HG03558 (cell line): ENCODE data around the gene KLHL20.

Experiments
- ATAC-seq: cut with Tn5 transposase; IDR thresholded peaks from one replicate; pipeline ENCODE4 v1.9.1; 2021; ENCODE audit warnings: moderate number of reproducible peaks; ENCODE audit not compliant: unreplicated experiment; ENCODE audit errors: extremely low read depth

KLHL20 gene

DNA sequence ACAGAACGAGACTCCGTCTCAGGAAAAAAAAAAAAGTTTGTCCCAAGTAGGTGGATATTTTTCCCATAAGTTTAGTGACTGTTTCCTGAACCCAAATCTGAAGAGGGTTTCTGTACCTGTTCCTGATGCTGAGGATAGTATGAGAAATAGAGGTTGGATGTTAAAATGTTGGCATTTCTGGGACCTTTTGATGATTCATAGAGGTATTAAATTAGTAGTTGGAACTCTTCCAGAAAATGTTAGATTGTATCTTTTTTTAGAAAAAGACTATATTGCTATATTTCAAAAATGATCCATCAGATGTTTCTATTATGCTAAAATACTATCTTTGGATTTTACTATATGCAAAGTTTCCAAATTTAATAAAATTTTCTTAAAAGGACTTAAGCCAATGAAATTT is 112.8 kb downstream of the KLHL20 start:
- ATAC-seq, result no peak

DNA sequence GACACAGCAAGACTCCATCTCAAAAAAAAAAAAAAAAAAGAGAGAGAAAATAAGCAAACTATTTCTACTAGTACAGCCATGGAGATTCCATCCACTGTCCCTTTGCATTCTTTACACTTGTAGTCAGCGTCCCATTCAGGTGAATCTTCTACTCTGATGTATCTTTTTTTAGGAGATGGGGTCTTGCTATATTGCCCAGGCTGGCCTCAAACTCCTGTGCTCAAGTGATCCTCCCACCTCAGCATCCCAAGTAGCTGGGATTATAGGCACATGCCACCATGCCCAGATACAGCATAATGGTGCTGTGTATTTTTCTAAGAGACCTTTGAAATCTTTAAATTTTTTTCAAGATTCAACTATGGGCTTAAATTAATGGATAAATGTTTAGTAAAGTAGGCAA is 118.0 kb downstream of the KLHL20 start:
- no peak for ATAC-seq
